GM18517 (cell line): ENCODE results near the gene PLEKHH1.
"Not testable (repeated sequence)": the region's sequence is repeated elsewhere in the genome, so short reads cannot be mapped to it uniquely, and the experiment has no call there.

ENCODE experiments used
- ATAC-seq: cut with Tn5 transposase; IDR thresholded peaks from one replicate; pipeline ENCODE4 v1.9.1; 2021; ENCODE audit warnings: mild to moderate bottlenecking, moderate library complexity; ENCODE audit not compliant: unreplicated experiment

PLEKHH1 gene

GRCh38 chr14:67620217-67620785, 87.2 kb downstream of the PLEKHH1 start:
- ATAC-seq: no peak

GRCh38 chr14:67622675-67623074, 89.6 kb downstream of the PLEKHH1 start:
- ATAC-seq: no peak

DNA sequence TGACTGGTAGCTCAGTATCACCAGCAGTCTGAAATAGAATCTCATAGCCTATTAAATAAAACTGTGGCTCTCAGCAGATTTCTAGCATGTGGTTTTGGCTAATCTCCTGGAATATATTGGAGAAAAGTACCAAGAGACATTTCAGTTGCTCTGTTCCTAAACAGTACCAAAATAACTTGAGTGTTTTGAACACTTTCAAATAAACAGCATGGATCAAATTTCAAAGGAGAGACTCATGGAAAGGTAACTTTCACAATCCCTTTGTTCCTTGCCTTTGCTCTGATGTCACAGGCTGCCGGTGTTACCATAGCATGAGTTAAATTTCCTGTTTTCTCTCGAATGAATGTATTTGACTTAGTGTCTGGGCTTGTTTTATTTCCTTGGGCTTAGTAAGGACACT, 90.0 kb downstream of the PLEKHH1 start:
- no peak for ATAC-seq

DNA sequence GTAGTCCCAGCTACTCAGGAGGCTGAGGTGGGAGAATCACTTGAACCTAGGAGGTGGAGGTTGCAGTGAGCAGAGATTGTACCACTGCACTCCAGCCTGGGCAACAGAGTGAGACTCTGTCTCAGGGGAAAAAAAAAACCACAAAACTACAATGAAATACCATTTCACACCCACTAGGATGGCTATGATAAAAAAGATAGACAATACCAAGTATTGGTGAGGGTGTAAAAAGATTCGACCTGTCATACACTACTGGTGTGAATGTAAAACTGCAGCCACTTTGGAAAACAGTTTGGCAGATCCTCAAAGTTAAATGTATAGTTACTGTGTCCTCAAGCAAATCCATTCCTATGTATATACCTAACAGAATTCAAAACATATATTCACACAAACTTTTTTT, 93.0 kb downstream of the PLEKHH1 start:
- ATAC-seq: not testable (repeated sequence)

GRCh38 chr14:67627519-67627918, 94.4 kb downstream of the PLEKHH1 start:
- no peak for ATAC-seq

DNA sequence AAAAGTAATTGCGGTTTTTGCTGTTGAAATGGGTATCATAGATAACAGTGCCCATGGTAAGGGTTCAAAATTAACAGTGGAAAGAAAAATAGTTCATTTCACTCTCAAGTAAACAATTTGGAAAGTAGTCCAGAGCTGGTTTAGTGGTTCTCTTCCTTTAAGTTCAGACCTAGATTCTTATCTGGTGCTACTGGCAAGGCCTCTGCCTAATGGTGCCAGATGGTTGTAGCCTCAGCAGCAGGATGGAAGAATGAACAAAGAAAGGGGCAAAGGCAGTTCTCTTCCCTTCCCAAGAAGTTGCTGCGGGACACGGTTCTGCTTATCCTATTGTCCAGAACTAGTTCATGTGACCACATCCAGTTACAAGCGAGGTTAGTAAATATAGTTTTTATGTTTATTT, 97.1 kb downstream of the PLEKHH1 start:
- ATAC-seq: no peak

DNA sequence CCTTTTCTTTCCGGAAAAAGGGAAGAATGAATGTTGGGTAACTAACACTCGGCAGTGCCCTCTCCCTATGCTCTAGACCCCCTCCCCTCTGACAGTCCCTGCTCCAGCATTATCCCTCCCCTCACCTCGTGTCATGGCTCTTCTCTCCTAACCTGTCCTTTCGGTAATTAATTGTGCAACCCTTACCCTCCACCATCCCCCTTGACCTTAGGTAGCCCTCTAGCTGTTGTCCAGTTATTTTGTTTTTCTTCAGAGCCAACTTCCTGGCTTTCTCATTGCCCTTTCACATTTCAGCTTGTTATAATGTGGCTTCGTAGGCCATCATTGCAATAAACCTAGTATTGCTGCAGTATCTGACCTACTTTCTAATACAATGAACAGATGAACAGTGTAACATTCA, 97.8 kb downstream of the PLEKHH1 start:
- no peak for ATAC-seq

GRCh38 chr14:67633451-67634147, 100.5 kb downstream of the PLEKHH1 start:
- no peak for ATAC-seq

DNA sequence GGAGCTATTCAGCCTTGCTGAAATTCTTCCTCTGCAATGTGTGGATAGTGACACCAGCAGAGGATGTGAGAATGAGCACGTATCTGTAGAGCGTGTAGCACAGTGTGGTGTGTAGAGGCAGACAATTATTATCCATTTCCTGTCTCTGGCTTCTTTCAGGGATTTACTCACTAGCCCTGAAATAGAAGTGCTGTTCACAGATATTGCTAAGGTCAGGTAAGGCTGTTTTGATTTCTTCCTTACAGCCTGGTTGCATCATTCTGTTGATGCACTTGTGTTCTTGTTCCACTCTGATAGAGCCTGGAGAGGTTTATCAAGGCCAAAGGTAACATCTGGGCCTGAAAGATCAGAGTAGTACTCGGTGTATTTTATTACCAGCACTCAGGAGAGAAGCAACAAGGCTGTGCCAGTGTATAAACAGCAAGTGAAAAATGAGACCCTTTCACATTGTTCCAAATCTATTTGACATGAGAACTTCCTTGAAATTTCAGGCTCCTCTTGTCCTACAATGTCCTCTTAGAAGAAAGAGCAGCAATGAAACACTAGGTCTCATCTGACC, 103.3 kb downstream of the PLEKHH1 start:
- ATAC-seq: no peak

GRCh38 chr14:67638642-67639041, 105.6 kb downstream of the PLEKHH1 start:
- ATAC-seq: no peak
